HG03575 (cell line): ENCODE data around the gene PBX4.
"Not testable (repeated sequence)": the region's sequence is repeated elsewhere in the genome, so short reads cannot be mapped to it uniquely, and the experiment has no call there.

Source experiments
- ATAC-seq: cut with Tn5 transposase; IDR thresholded peaks from one replicate; pipeline ENCODE4 v1.9.1; 2021; ENCODE audit not compliant: unreplicated experiment, insufficient number of reproducible peaks, low FRiP score; ENCODE audit errors: extremely low read depth

PBX4 gene

GRCh38 chr19:19630062-19630414, 11.6 kb upstream of the PBX4 start:
- no peak for ATAC-seq

GRCh38 chr19:19628501-19629134, 10.1 kb upstream of the PBX4 start:
- ATAC-seq = no peak

- ATAC-seq = no peak
Measured at GRCh38 chr19:19627621-19628500, 9.4 kb upstream of the PBX4 start, which contains the start of gene LPAR2. TSS of gene LPAR2 (minus strand) at chr19:19628220. CDS start at chr19:19627275, 945 bp downstream.

- ATAC-seq = no peak
Measured at GRCh38 chr19:19626516-19627472, 8.3 kb upstream of the PBX4 start.

GRCh38 chr19:19624032-19624570, 5.6 kb upstream of the PBX4 start:
- ATAC-seq = no peak

GRCh38 chr19:19623383-19623782, 4.9 kb upstream of the PBX4 start:
- ATAC-seq = no peak

- no peak for ATAC-seq
Measured at GRCh38 chr19:19619849-19620210, 1.3 kb upstream of the PBX4 start.

GRCh38 chr19:19619181-19619848, 828 bp upstream of the PBX4 start:
- ATAC-seq = no peak

- no peak for ATAC-seq
Measured at GRCh38 chr19:19615086-19615485, 3.4 kb downstream of the PBX4 start.

- ATAC-seq = no peak
Measured at GRCh38 chr19:19613506-19613905, 5.0 kb downstream of the PBX4 start.

- no peak for ATAC-seq
Measured at GRCh38 chr19:19610376-19611202, 7.9 kb downstream of the PBX4 start.

- ATAC-seq = not testable (repeated sequence)
Measured at GRCh38 chr19:19606686-19607085, 11.8 kb downstream of the PBX4 start.

- no peak for ATAC-seq
Measured at GRCh38 chr19:19606021-19606420, 12.5 kb downstream of the PBX4 start.

- ATAC-seq = no peak
Measured at GRCh38 chr19:19602713-19603324, 15.7 kb downstream of the PBX4 start.

- no peak for ATAC-seq
Measured at GRCh38 chr19:19602136-19602712, 16.3 kb downstream of the PBX4 start.

- no peak for ATAC-seq
Measured at GRCh38 chr19:19600793-19601330, 17.6 kb downstream of the PBX4 start.
